GM12878 (cell line): ENCODE data around the gene TRHDE. TPM values are rescaled to one million over a fixed set of nuclear protein-coding genes. Genes with fewer than 3 reads are reported as not detected.

Experiments
- ATAC-seq: fragments of 200-7000 bp; cut with Tn5 transposase; 3 replicates; pipeline ENCODE4 v1.9.1; 2020; ENCODE audit warnings: mild to moderate bottlenecking, moderate library complexity
- BruUV-seq: library from RNA; stranded (reverse); fragments of 400-500 nt; replicated peaks from 2 replicates; lab custom pipeline; 2021; lab: Mats Ljungman, UMichigan
- CTCF ChIA-PET: fragments of 300-600 bp; sonication (Branson Sonifier 250); formaldehyde crosslinking; extraction: SDS; loops from one replicate; lab custom pipeline; 2021; ENCODE audit warnings: inconsistent platforms; lab: Yijun Ruan, JAX
- POLR2A ChIA-PET: fragments of 350-600 bp; formaldehyde crosslinking; extraction: SDS; loops from one replicate; lab custom pipeline; 2021; ENCODE audit warnings: inconsistent platforms; lab: Charles Lee
- RAD21 ChIA-PET: fragments of 300-600 bp; sonication (Branson Sonifier 250); formaldehyde crosslinking; loops from one replicate; lab custom pipeline; 2023; ENCODE audit warnings: antibody characterized with exemption; ENCODE audit not compliant: unreplicated experiment; lab: Charles Lee
- SMC1A ChIA-PET: fragments of 300-600 bp; sonication (Branson Sonifier 250); formaldehyde crosslinking; loops from one replicate; lab custom pipeline; 2023; ENCODE audit not compliant: unreplicated experiment, uncharacterized antibody; lab: Charles Lee
- DNase-seq: peaks from one replicate; pipeline ENCODE4 v3.0.0-alpha.2; 2011; ENCODE audit warnings: low read depth, low spot score
- FAIRE-seq: peaks from 3 replicates; lab custom pipeline; 2011; peaks lifted over from hg19 to GRCh38; lab: Jason Lieb, UNC
- H2AFZ ChIP-seq: 2 replicates; pipeline ENCODE4 v1.6.0; 2011; ENCODE audit warnings: low read depth, low read length, control low read depth; ENCODE audit not compliant: control insufficient read depth
- H3K27ac ChIP-seq: 2 replicates; pipeline ENCODE4 v1.5.1; 2011; ENCODE audit warnings: control low read depth; ENCODE audit not compliant: control insufficient read depth, insufficient read depth
- H3K27me3 ChIP-seq, 2 experiments: replicated peaks in 1 of 2; 2 replicates each; pipeline versions ENCODE4 v1.6.0 to v1.6.1; 2011; ENCODE audit warnings: low read length in 1 of 2; ENCODE audit not compliant: control insufficient read depth in 2 of 2, insufficient read depth in 2 of 2
- H3K36me3 ChIP-seq, 2 experiments: 2 replicates each; pipeline ENCODE4 v1.5.1; 2011; ENCODE audit warnings: low read length in 1 of 2; ENCODE audit not compliant: control insufficient read depth in 2 of 2, insufficient read depth in 2 of 2
- H3K4me1 ChIP-seq: 2 replicates; pipeline ENCODE4 v1.6.1; 2011; ENCODE audit warnings: mild to moderate bottlenecking, low read length, moderate library complexity, mixed read lengths; ENCODE audit not compliant: control insufficient read depth, insufficient read depth
- H3K4me2 ChIP-seq: 2 replicates; pipeline ENCODE4 v1.6.0; 2011; ENCODE audit warnings: control low read depth; ENCODE audit not compliant: control insufficient read depth, insufficient read depth
- H3K4me3 ChIP-seq: fragments of 200-600 bp; sonication (generic); 2 replicates; pipeline ENCODE4 v1.5.1; 2016
- H3K79me2 ChIP-seq: 2 replicates; pipeline ENCODE4 v1.6.0; 2011; ENCODE audit warnings: low read length; ENCODE audit not compliant: control insufficient read depth, insufficient read depth
- H3K9ac ChIP-seq: 2 replicates; pipeline ENCODE4 v1.8.0; 2011; ENCODE audit warnings: low read length, control low read depth, mixed read lengths; ENCODE audit not compliant: control insufficient read depth, insufficient read depth
- H3K9me3 ChIP-seq: replicated peaks from 3 replicates; pipeline ENCODE4 v1.5.1; 2011; ENCODE audit warnings: mild to moderate bottlenecking, low read length; ENCODE audit not compliant: control insufficient read depth, insufficient read depth
- H4K20me1 ChIP-seq: 2 replicates; pipeline ENCODE4 v1.6.0; 2011; ENCODE audit not compliant: control insufficient read depth, insufficient read depth
- BHLHE40 ChIP-seq, 2 experiments: fragments of 450-650 bp in 1 of 2; IDR thresholded peaks; 2 replicates each; pipeline ENCODE4 v1.6.1; 2011 to 2017; ENCODE audit warnings: low read depth in 2 of 2, borderline replicate concordance in 1 of 2, improper control_type of control experiment in 1 of 2, low read length in 1 of 2, mild to moderate bottlenecking in 1 of 2
- CEBPB ChIP-seq, 2 experiments: fragments of 150-350 bp in 1 of 2; IDR thresholded peaks; 2 replicates each; pipeline ENCODE4 v1.6.1; 2012 to 2014; ENCODE audit warnings: low read depth in 2 of 2, low read length in 2 of 2, borderline replicate concordance in 1 of 2, inconsistent platforms in 1 of 2
- HDAC6 ChIP-seq: fragments of 200-600 bp; sonication (generic); IDR thresholded peaks from one replicate; pipeline ENCODE4 v1.8.0; 2017; ENCODE audit warnings: antibody characterized with exemption; ENCODE audit not compliant: unreplicated experiment
- MYB ChIP-seq: fragments of 150-350 bp; IDR thresholded peaks from 2 replicates; pipeline ENCODE4 v1.6.1; 2014; ENCODE audit warnings: mild to moderate bottlenecking, low read depth, low read length, borderline replicate concordance
- NFXL1 ChIP-seq: fragments of 450-650 bp; IDR thresholded peaks from 2 replicates; pipeline ENCODE4 v1.6.1; 2017; ENCODE audit warnings: antibody characterized with exemption, mild to moderate bottlenecking, borderline replicate concordance
- NFYB ChIP-seq: IDR thresholded peaks from 2 replicates; pipeline ENCODE4 v1.6.1; 2011; ENCODE audit warnings: low read depth, mild to moderate bottlenecking, low read length, improper control_type of control experiment, moderate library complexity; ENCODE audit not compliant: insufficient read depth
- SMAD5 ChIP-seq: IDR thresholded peaks from 2 replicates; pipeline ENCODE4 v1.6.1; 2016; ENCODE audit warnings: antibody characterized with exemption, low read depth
- TCF3 ChIP-seq: IDR thresholded peaks from 2 replicates; pipeline ENCODE4 v1.6.1; 2012; ENCODE audit warnings: low read depth, mild to moderate bottlenecking, low read length, borderline replicate concordance; ENCODE audit not compliant: insufficient read depth
- ZNF384 ChIP-seq: IDR thresholded peaks from 2 replicates; pipeline ENCODE4 v1.6.1; 2012; ENCODE audit warnings: low read depth, mild to moderate bottlenecking, low read length, improper control_type of control experiment, borderline replicate concordance
- WGBS: methylation state at CpG from one replicate; pipeline ENCODE4 v1.1.6; 2016; ENCODE audit warnings: low lambda C conversion rate; ENCODE audit not compliant: insufficient replicate concordance, insufficient coverage; ENCODE audit errors: missing lambda C conversion rate; 5-methylcytosine and 5-hydroxymethylcytosine counted together
- in situ Hi-C: fragments of 300-500 bp; cut with MboI; formaldehyde crosslinking; loops from 9 replicates; pipeline ENCODE4 v1.14.3; 2018; ENCODE audit warnings: mixed read lengths
- intact Hi-C: fragments of 100-400 bp; cut with micrococcal nuclease; formaldehyde crosslinking; loops from one replicate; pipeline ENCODE4 v1.14.2; 2022; ENCODE audit not compliant: unreplicated experiment
- polyA plus RNA-seq, 11 experiments: library from polyadenylated mRNA; depleted of rRNA in 4 of 11; unstranded in 6 of 11; stranded (reverse) in 5 of 11; fragments of >200 nt; fragmentation: Nextera tagmentation in 4 of 11; fragmentation: Illumina TruSeq in 1 of 11; extraction: Ambion mirVana in 4 of 11; extraction: Trizol in 1 of 11; gene quantifications; 1 replicate in 1 of 11; 2 replicates in 10 of 11; pipeline versions ENCODE4 v1.2.1 to v1.2.3, GENCODE V29; 2011 to 2016; ENCODE audit warnings: inconsistent platforms in 2 of 11, missing spikeins in 2 of 11, low read depth in 1 of 11
- total RNA-seq, 4 experiments: library from RNA; depleted of rRNA in 3 of 4; stranded (reverse); fragments of >200 nt in 3 of 4; fragmentation: Illumina TruSeq in 1 of 4; extraction: Trizol in 1 of 4; gene quantifications; 2 replicates each; pipeline versions ENCODE4 v1.2.1 to v1.2.3, GENCODE V29; 2013 to 2021

Gene TRHDE
- total and polyA plus RNA-seq, 10 of the 15 experiments (the other 5 are each of a cell fraction or from before 2014, with no cell fraction given), result not detected

DNA sequence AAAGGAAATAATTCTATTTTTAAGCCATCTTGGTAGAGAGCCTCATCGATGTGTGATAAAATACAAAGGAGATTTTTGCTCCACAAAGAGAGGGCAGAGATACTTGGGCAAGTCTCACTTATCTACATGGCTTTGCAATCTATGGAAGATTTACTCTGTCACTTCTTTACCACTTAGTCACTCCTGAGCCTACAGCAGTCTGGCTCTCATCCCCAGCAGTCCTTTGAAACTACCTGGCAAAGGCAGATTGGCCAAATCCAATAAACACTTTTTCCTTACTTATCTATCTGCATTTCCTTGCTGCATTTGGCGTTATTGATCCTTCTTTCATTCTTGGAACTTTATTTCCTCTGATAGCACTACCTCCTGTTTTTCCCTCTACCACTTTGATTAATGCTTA lies 170.0 kb downstream of the TRHDE start:
- in situ Hi-C loops (no loop called here), intact Hi-C loops (no loop called here)
- ChIA-PET CTCF (no interaction called here), POLR2A (no interaction called here), RAD21 (no interaction called here), SMC1A (no interaction called here)
- Histone ChIP-seq H3K9me3 (no peaks in the 10 kb centered on the region), H3K4me2 (no peak overlapping the region), H3K79me2 (no peaks in the 10 kb centered on the region), H3K27me3 (no peaks in the 10 kb centered on the region), H3K4me1 (no peaks in the 10 kb centered on the region), H3K9ac (no peak overlapping the region), H2AFZ (no peak overlapping the region), H4K20me1 (no peaks in the 10 kb centered on the region), H3K27ac (no peak overlapping the region), H3K4me3 (no peak overlapping the region), H3K36me3 (no peaks in the 10 kb centered on the region)
- ATAC-seq (no peak), DNase-seq (no peak), FAIRE-seq (no peak)
- 40% methylated on average over 2 of the region's 2 CpGs for WGBS
- TF ChIP-seq BHLHE40 (IDR thresholded peaks at IDR 0.05; ENCODE audit: borderline replicate concordance in 1 of 2, low read depth in 2 of 2, low read length in 1 of 2), result no peak
- TF ChIP-seq NFYB, result no peak
- no peak for TF ChIP-seq TCF3
- no peak for TF ChIP-seq HDAC6
- TF ChIP-seq CEBPB (IDR thresholded peaks at IDR 0.05; ENCODE audit: borderline replicate concordance in 1 of 2, low read depth in 2 of 2, low read length in 2 of 2), result no peak
- TF ChIP-seq ZNF384, result no peak
- no peak for TF ChIP-seq SMAD5
- no peak for TF ChIP-seq MYB
- no peak for TF ChIP-seq NFXL1
- no TSS peak for BruUV-seq
